C1 segment of cervical spinal cord (tissue), 14 donors: Measurements from ENCODE around the gene SLC43A3.

ENCODE experiments used
- DNase-seq, 14 donors: peaks; one replicate each; lab custom pipeline; 2025; lab: John Stamatoyannopoulos, UW

Gene SLC43A3

GRCh38 chr11:57426929-57427726, at the start of gene SLC43A3:
SLC43A3 (minus strand) TSS chr11:57427121; CDS start chr11:57426172, 949 bp downstream.
- peak in 10 of 14 donors; percentile 16 to 65 (median 50) for DNase-seq

GRCh38 chr11:57476047-57476756, 49.3 kb upstream of the SLC43A3 start:
- peak in 1 of 14 donors; percentile 28 for DNase-seq

GRCh38 chr11:57475671-57476046, 48.7 kb upstream of the SLC43A3 start:
- DNase-seq, result no peak

GRCh38 chr11:57475191-57475590, 48.3 kb upstream of the SLC43A3 start:
- no peak for DNase-seq

- DNase-seq, result no peak
Measured at GRCh38 chr11:57474803-57475115, 47.8 kb upstream of the SLC43A3 start.

GRCh38 chr11:57474017-57474802, 47.3 kb upstream of the SLC43A3 start:
- DNase-seq, result no peak

GRCh38 chr11:57473285-57473841, 46.4 kb upstream of the SLC43A3 start:
- DNase-seq, result no peak

- no peak for DNase-seq
Measured at GRCh38 chr11:57471496-57471895, 44.6 kb upstream of the SLC43A3 start.

- DNase-seq, result no peak
Measured at GRCh38 chr11:57469268-57469667, 42.3 kb upstream of the SLC43A3 start.

- DNase-seq, result no peak
Measured at GRCh38 chr11:57468276-57468675, 41.4 kb upstream of the SLC43A3 start.

- DNase-seq, result no peak
Measured at GRCh38 chr11:57467508-57468157, 40.7 kb upstream of the SLC43A3 start.

- DNase-seq, result no peak
Measured at GRCh38 chr11:57466680-57467079, 39.8 kb upstream of the SLC43A3 start.

GRCh38 chr11:57464539-57465181, 37.7 kb upstream of the SLC43A3 start:
- DNase-seq, result no peak

GRCh38 chr11:57463671-57464538, 37.0 kb upstream of the SLC43A3 start:
- no peak for DNase-seq

GRCh38 chr11:57462597-57462996, 35.7 kb upstream of the SLC43A3 start:
- DNase-seq, result no peak

- no peak for DNase-seq
Measured at GRCh38 chr11:57461841-57462489, 35.0 kb upstream of the SLC43A3 start.

- no peak for DNase-seq
Measured at GRCh38 chr11:57460758-57461749, 34.1 kb upstream of the SLC43A3 start.
